SHP77 (cell line): ENCODE data around the gene CSRP2.

Experiments used
- DNase-seq, 2 experiments: peaks; one replicate each; lab custom pipeline; 2025; lab: John Stamatoyannopoulos, UW

Gene CSRP2

GRCh38 chr12:76891609-76892008, 12.8 kb upstream of the CSRP2 start:
- DNase-seq, result no peak

DNA sequence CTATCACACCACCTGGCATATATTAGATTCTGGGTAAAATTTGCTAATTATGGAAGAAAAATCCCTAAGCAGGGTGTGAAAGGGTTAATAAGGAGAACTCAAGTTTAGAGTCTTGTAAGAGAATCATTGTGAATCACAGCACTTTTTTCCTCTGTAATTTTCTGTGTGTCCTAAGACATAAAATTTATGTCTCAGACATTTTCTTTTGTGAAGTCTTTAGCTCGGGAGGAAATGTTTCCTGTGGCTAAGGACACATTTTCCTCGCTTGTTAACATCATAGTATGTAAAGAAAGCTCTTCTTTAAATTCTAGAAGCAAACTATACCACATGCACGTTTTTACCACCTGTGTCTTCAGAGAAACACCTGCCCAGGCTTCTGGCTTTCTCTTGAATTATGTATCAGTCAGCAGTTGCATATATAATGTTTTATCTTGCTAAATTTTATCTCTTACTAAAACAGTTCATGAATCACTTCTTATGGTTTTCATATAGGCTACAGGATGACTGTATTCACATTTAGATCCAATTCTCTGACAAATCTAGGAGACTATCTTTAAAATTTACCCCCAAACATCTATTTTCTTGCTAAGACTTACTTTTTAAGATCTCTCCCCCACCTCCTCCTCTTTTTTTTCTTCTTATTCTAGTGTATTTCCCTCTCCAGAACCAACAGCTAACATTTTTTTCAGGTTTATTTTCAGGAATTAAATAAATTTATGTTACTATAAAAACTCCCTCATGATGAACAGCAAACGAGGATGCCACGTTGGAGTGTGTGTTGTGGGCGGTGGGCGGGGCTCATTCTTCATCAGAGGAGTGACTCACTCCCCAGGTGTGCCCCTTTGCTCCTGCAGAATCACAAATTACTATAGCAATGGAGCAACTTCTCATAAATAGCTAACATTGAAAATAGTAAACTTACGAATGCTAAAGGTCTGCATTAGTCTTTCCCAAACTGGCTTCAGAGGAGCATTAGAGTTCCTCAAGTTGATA, 11.6 kb upstream of the CSRP2 start:
- DNase-seq, result no peak

DNA sequence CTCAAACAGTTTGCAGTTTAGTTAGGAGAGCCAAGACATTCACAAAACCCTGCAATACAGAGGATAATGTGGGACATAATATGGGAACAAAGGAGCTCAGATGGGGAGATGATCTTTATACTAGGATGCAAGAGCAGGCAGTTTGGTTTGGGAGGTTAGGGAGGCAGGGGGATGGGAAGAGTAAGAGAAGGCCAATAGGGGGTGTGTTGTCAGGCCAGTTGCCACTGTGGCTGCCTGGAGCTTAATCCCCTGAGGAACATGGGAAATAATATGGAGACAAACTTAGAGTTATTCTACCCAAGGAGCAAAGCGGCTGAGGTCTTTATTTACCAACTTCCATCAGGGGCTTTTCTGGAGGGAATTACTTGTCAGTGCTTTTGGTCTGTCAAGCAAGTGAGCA, 10.0 kb upstream of the CSRP2 start:
- no peak for DNase-seq

DNA sequence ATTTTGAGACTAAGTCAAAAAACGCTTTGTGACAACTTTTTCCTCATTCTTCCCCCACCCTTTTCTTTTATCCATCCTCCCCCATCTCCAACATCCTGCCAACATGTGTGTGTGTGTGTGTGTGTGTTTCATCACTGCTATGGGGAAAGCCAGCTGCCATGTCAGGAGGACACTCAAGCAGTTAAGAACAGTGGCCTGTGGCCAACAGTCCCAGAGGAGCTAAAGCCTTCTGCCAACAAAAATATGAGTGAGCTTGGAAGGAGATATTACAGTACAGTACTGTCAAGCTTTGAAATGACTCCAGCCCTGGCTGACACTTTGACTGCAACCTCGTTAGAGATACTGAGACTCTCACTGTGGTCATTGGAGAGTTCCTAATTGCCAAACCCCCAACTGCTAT, 5.0 kb upstream of the CSRP2 start:
- DNase-seq, result peak; percentile 57 to 66

- no peak for DNase-seq
Measured at GRCh38 chr12:76883151-76883550, 4.3 kb upstream of the CSRP2 start.

DNA sequence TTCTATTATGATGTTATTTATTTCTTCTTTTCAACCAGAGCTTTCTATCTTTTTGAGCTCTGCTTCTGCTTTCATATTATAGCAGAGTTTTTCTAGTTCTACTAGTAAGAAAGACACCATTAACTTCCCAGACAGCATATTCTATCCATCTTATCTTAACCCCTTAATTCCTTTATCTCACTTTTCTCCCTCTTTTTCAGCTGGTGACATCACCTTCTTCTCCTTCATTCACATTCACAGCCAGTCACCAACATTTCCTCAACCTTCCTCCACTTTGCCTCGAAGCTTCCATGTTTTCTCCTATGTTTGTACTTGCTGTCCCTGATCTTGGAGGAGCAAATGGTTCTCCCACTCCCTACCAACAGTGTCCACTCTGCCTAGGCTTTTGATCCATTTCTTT, 3.5 kb upstream of the CSRP2 start:
- DNase-seq, result no peak

DNA sequence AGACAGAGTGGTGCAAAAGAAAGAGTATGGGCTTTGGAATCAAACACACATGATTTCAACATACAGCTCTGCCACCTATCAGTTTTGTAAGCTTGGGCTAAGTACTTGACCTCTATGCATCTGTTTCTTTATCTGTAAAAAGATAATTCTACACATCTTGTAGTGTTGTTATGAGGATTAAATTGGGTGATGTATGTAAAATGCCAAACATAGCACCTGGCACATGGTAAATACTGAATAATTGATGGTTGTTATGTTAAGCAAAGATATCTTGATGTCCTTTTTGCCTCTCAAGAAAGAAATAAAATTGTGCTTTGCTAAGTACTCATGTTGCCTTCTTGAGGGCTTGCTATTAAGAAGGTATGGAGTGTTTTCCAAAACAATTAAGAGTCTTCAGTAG, 2.3 kb upstream of the CSRP2 start:
- DNase-seq, result no peak

GRCh38 chr12:76880519-76881023, 1.8 kb upstream of the CSRP2 start:
- no peak for DNase-seq

DNA sequence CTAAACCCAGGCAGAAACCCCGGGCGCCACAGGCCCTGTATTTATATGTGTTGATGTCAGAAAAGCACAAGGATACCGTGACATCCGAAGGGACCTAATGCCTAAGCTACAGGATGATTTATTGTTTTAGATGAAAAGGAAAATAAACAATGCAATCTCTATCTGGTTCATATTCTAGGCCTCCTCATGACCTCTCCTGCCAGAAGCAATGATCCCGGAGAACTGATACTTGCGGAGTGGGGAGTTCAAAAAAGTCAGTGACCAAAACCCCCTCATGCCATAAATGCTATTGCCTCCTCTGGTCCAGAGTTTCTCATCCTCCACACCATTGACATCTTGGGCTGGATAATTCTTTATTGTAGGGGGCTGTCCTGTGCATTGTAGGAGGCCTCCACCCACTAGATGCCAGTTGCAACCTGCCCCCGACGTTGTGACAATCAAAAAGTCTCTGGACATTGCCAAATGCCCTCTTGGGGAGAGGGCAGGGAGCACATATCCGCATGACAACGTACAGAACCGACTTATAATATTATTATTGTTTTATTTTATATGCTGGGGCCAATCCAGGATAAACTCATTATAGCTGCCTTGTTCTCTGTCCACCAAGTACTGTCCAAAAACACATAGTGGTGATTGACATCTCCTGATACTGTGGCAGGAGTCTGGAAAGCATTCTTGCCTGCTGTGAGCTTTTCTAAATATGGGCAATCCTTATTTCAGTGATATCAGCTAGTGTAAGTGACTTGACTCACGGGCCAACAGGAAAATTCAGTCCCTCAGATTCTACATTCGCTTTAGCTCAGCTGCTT, 1.1 kb upstream of the CSRP2 start:
- DNase-seq, result peak; percentile 36 to 53

DNA sequence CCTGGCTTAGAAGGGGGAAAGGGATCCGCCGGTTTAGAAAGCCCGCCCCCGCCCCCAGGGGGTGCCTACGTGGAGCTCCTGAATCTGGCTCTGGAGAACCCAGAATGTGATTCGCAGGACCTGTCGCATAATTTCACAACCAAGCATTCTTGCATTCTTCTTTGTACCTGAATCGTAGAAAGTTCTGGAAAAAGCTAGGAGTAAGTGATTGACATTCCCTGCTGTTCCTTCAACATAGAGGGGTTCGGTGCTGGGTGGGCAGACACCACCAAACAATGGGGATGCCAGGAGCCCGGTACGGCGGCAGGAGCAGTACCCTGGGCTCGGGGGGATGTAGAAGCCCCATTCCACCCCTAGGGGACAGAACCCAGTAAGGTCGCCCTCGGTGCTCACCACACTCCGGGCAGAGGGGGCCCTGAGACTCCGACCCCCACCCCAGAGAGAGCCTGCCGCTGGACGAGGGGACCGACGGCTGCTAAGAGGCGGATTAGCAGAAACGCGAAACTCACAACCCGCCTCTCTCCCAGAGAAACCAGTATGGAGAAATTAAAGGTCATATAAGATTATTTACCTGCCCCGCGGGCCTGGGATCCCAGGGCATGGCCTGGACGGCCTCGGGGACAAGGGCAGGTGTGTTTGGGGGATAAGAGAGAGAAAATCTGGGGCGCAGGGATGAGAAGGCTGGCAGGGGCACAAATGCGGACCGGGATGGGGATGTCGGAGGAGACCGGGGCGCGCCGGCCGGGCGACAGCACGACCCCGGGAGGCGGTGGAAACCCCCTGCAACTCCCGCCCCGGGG, 520 bp downstream of the CSRP2 start:
- DNase-seq, result peak; percentile 28 to 48

- DNase-seq, result no peak
Measured at GRCh38 chr12:76876696-76877229, 2.1 kb downstream of the CSRP2 start.

DNA sequence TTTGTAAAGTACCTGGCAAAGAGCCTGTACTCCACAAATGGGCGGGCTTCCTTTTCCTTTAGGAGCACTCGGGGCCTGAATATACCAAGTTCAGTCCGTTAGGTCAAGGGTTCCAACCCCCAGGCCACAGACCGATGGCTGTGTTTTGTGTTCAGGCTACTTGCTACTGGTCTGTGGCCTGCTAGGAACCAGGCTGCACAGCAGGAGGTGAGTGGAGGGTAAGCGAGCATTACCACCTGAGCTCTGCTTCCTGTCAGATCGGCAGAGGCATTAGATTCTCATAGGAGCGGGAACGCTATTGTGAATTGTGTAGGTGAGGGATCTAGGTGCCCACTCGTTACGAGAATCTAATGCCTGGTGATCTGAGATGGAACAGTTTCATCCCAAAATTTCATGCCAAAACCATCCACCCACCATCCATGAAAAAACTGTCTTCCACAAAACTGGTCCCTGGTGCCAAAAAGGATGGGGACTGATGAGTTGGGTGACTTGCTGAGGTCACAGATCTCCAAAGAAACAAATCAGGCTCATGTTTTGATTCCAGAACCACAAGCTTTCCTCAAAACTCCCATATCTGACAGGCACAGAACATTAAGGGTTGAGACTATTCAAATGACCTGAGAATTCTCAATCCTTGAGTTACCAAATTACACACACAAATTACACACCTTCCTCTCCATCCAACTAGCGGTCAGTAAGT, 4.2 kb downstream of the CSRP2 start:
- DNase-seq, result no peak

GRCh38 chr12:76874027-76874426, 4.8 kb downstream of the CSRP2 start:
- no peak for DNase-seq

- DNase-seq, result no peak
Measured at GRCh38 chr12:76872415-76872814, 6.4 kb downstream of the CSRP2 start.

DNA sequence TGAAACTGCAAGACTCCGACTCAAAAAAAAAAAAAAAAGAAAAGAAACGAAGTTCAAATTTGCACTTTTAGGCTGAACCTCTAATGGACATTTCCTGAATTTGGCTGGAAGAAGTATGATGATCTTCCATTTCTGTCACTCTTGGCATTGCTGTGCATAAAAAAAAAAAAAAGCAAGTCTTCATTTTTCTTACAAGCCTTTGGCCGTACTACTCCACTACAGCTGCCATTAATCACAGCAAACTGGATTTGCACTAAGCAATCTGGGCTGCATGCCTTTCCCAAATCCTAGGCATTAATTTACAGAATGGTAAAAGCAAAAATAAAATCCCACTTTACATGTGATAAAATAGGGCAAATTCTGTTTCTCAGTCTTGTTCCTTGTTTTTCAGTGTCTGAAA, 7.1 kb downstream of the CSRP2 start:
- no peak for DNase-seq

DNA sequence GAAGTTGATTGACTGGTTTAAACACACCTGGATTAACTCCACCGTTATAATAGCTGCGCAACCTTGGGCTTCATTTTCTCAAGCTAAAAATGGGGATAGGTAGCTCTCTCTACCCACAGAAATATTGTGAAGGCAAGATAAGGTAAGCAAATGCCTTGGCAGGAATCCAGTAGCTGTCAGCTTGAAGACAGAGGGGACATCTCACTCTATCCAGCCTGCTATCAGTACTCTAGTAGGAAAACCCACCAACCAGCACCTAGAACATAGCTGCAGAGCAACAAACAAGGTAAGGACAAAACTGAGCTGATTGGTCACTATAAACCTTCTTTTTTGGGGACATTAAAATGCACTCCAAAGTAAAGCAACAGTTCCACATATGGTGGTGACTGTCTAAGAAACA, 7.7 kb downstream of the CSRP2 start:
- DNase-seq, result no peak

- no peak for DNase-seq
Measured at GRCh38 chr12:76866726-76867125, 12.1 kb downstream of the CSRP2 start.

GRCh38 chr12:76866151-76866567, 12.7 kb downstream of the CSRP2 start:
- no peak for DNase-seq

DNA sequence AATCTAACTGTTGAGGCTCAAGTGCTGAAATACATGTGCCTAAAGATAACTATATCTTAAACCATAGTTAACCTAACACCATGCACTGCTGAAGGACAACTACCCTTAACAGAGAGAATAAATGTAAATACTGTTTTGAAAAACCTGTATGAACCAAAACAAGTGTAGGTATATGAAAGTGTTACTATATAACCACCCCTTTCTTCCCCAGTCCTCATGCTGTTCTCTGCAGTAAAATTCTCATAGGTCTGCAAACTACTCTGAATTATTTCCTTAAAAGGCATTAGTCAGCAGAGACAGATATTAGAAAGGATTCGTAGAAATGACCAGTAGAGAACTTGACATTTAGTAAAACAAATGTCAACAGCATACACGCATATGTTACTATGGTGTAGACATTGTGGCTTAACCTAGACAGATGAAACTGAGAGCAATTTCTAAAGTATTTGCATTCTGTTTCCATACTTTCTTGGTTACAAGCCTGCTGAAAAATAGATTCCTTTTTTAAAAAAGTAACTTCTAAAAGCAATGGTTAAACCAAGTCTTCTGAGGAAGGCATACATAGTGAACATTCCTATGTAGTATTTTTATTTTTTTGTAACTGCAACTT, 13.9 kb downstream of the CSRP2 start:
- no peak for DNase-seq

GRCh38 chr12:76863837-76864236, 15.0 kb downstream of the CSRP2 start:
- DNase-seq, result no peak
